Stimulated activated CD8-positive, alpha-beta memory T cell treated with anti-CD3 and anti-CD28 coated beads, Interleukin-15, amount 100 ng/mL, for 4 hours (primary cell): ENCODE results near the gene C2orf42.
"Not testable (repeated sequence)": the region's sequence is repeated elsewhere in the genome, so short reads cannot be mapped to it uniquely, and the experiment has no call there.

Experiments used
- DNase-seq, 2 donors: peaks; one replicate each; pipeline ENCODE4 v3.0.0-alpha.2; 2020; ENCODE audit warnings: low read depth in 2 of 2

The C2orf42 gene

DNA sequence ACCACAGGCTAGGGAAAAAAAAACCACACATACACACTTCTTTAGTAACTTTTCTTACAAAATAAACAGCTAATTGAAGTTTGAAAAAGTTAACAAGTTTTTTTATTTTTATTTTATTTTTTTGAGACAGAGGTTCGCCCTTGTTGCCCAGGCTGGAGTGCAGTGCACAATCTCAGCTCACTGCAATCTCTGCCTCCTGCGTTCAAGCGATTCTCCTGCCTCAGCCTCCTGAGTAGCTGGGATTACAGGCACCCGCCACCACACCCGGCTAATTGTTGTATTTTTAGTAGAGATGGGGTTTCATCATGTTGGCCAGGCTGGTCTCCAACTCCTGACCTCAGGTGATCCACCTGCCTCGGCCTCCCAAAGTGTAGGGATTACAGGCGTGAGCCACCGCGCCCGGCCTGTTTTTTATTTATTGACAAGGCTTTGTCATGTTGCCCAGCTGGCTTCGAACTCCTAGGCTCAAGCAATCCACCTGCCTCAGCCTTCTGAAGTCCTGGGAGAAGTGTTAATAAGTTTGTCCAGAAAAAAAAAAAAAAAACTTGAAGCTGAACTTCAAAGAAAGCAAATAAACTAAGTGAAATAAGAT lies 21.1 kb downstream of the C2orf42 start:
- not testable (repeated sequence) for DNase-seq

DNA sequence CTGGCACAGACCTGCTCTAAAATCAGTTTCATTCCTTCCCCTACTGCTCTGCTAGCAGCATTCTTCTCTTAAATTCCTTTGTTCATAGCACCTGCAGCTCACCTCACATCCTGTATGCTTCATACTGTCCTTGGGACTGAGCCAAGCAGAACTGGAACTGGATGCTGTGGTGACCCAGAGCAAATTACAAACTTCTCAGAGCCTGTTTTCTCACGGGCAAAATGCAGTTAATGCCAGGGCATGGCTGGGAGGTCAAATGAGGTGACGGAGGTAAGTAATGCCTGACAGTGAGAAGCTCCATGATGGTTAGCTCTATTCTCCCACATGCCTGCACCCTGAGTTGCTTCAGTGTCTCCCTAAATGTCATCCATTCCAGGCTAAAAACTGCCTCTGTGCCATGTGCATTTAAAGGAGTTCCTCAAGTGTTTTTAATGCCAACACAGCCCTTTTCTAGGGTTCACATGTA lies 29.7 kb downstream of the C2orf42 start:
- no peak for DNase-seq

DNA sequence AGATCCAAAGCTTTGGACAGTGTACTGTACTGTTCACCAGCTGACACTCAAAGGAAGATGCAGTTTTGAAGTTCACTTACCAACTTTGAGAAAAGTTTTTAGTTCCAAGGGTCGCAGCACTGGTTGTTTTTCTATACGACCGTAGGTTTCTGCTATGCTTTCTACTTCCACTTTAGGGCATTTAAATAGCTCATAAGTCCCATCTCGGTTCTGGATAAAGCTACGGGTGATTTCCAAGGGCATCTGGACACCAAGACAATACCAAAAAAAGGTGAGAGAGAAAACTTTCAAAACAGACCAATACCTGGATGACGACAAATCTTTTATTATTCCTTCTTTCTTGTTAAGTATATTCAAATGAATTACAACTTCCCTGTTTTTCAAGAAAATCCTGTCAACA lies 30.3 kb downstream of the C2orf42 start:
- no peak for DNase-seq

DNA sequence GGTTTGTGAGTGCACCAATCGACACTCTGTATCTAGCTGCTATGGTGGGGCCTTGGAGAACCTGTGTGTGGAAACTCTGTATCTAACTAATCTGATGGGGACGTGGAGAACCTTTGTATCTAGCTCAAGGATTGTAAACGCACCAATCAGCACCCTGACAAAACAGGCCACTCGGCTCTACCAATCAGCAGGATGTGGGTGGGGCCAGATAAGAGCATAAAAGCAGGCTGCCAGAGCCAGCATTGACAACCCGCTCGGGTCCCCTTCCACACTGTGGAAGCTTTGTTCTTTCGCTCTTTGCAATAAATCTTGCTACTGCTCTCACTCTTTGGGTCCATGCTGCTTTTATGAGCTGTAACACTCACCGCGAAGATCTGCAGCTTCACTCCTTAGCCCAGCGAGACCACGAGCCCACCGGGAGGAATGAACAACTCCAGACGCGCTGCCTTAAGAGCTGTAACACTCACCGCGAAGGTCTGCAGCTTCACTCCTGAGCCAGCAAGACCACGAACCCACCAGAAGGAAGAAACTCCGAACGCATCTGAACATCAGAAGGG lies 41.6 kb downstream of the C2orf42 start:
- not testable (repeated sequence) for DNase-seq

DNA sequence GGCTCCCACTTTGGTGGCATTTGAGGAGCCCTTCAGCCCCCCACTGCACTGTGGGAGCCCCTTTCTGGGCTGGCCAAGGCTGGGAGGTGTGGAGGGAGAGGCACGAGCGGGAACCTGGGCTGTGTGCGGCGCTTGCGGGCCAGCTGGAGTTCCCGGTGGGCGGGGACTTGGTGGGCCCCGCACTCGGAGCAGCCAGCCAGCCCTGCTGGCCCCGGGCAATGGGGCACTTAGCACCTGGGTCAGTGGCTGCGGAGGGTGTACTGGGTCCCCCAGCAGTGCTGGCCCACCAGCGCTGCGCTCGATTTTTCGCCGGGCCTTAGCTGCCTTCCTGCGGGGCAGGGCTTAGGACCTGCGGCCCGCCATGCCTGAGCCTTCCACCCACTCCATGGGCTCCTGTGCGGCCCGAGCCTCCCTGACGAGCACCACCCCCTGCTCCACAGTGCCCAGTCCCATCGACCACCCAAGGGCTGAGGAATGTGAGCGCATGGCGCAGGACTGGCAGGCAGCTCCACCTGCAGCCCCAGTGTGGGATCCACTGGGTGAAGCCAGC lies 42.5 kb downstream of the C2orf42 start:
- not testable (repeated sequence) for DNase-seq

DNA sequence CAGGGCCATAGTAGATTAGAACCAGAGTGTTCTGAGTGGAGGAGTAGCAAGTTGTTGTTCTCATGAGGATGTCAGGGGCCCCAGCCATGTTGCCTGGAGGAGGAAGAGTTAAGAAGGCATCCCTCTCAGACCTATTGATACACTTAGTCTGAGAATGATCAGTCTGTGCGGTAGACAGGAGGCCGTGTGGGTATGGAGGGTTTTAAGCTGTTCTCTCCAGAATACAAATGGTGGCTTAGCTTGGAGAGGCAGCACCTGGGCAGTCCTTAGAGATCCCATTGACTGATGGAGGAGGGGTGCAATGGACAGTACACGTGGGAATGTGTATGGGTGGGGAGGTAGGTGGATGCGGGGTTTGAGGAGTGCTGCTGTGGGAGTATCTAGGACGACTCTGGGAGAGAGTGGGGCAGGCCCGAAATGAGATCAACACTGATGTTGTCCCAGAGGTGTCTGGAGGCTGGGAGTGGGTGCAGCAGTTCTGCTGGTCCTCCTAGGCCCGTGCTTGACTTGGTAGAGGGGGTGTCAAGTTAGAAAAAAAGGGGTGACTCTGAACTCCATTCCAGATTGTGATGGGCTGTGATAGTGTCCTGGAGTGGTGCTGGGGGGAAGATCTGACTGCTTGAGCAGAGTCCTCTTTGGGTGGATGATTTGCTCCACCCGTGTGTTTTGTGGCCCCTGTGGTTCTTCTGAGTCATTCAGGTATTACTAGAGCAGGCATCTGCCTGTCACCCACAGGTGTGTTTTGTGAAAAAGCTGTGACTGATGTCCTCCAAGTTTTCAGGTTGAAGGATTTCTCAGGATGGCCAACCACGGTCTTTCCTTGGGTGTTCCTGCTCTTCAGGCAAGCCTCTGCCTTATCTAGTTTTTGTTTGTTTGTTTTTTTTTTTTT lies 44.7 kb downstream of the C2orf42 start:
- no peak for DNase-seq

DNA sequence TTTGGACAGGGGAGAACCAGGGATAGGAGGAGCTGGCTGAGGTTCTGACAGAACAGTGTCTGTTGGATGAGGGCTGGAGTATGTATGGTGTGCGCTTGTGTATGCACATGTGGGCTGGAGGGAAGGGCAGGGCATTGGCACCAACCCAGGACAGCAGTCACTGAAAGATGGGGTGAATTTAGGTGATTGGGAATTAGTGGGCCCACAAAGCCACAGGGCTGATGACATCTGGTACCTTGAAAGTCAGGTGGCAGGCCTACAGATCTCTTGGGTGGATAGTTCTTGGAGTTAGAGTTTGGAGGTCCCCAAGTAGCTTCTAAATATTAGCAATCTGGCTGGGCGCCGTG lies 45.7 kb downstream of the C2orf42 start:
- no peak for DNase-seq

DNA sequence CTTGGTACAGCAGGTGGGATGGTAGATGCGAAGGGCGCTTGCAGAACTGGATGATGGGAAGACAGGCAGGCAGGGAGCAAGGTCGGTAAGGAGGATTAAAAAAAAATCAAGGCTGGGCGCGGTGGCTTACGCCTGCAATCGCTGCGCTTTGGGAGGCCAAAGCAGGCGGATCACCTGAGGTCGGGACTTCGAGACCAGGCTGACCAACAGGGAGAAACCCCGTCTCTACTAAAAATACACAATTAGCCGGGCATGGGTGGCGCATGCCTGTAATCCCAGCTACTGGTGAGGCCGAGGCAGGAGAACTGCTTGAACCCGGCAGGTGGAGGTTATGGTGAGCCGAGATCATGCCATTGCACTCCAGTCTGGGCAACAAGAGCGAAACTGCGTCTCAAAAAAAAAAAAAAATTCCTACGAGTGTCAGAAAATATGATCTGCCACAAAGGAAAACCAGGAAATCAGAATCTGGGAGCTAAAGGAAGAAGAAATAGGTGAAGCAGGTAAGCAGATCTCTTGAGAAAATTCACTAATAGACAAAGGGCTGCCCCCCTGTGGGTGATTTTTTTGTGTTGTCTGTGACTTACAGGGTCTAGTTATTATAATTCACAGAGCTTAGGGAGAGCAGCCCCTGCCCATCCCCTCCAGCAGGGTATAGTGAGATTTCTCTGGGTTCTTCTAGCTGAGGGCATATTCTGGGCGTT lies 46.2 kb downstream of the C2orf42 start:
- DNase-seq, result no peak

DNA sequence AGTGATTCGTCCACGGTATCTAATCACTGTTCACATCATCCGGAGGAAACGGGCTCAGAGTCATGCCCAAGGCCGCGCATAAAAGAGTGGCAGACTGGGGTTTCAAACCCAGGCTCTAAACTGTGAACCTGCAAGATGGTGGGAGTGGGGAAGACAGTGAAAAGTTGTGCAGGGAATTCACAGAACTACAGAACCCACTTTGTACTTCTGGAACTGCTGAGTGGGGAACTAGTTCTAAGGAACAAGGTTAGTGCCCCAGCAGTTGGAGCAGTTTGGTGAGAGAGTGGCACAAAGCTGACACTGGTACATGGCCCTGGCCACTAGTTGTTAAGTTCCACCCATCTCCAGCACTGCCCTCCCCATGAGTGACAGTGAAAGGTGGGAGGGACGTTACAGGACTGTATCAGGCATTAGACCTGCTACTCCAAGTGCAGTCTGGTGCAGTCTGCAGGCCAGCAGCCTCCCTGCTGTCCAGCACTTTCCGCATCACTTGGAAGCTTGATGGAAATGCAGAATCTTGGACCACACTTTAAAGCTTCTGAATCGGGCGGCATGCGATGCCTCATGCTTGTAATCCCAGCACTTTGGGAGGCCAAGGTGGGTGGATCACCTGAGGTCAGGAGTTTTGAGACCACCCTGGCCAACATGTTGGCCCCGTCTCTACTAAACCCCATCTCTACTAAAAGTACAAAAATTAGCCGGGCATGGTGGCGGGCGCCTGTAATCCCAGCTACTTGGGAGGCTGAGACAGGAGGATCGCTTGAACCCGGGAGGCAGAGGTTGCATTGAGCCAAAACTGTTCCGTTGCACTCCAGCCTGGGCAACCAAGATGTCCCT lies 47.3 kb downstream of the C2orf42 start:
- no peak for DNase-seq

DNA sequence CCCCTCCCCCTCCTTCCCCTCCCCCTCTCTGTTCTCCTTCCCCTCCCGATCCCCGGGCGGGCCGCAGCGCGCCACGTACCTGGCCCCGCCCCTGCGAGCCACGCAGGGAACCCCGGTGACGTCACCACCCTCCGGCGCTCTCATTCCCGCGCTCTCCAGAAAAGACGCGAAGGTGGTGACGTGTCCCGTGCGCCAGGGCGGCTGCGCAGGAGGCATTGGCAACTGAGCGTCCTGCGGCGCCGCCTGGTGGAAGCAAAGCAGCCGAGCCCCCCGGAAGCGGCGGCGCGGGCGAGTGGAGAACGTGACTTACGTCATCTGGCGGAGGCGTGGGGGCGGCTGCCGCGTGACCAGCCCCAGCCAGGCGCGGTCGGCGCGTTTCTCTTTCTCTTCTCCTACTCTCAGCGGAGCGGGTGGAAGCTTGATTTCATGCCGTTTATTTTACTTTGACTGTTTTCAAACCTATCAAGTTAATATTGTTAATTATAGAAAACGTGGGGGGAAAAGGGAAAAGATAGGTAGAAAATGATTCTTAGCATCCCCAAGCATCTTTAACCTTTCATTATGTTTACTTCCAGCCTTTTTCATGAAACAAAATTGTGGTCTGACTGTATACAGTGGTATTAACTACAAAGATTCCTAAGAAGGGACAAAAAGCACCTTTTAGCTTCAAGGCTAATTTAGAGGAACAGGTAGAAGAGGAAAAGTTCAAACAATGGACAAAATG lies 48.1 kb downstream of the C2orf42 start:
- DNase-seq, result peak; percentile 98 to 100

DNA sequence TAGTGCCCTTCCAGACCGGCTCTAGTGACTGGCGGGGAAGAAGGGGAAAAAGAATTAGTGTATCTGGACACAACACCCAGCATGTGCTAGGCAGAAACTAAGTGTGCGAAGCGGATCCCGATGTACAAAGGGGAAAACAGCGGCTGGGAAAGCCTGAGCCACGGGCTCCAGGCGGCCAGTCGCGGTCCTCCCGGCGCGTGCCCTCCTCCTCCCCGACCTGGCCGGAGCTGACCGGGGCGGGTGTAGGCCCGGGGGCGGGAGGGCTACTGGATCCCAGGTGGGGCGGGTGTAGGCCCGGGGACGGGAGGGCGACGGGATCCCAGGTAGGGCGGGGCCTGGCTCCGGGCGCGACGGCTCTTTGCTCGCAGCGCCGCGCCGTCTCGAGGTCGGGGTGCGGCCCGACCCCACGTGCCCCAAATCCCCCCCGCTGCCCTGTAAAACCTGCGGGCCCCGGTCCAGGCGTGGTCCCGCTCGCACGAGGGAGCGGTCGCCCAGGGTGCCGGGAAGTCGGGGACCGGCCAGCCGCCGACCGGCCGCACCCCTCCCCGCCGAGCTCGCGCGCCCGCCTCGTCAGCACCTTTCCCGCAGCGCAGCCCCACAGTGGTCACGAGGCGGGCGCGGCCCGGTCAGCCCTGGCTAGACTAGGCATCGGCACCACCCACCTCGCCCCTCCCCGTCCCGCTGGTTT lies 48.8 kb downstream of the C2orf42 start:
- no peak for DNase-seq

DNA sequence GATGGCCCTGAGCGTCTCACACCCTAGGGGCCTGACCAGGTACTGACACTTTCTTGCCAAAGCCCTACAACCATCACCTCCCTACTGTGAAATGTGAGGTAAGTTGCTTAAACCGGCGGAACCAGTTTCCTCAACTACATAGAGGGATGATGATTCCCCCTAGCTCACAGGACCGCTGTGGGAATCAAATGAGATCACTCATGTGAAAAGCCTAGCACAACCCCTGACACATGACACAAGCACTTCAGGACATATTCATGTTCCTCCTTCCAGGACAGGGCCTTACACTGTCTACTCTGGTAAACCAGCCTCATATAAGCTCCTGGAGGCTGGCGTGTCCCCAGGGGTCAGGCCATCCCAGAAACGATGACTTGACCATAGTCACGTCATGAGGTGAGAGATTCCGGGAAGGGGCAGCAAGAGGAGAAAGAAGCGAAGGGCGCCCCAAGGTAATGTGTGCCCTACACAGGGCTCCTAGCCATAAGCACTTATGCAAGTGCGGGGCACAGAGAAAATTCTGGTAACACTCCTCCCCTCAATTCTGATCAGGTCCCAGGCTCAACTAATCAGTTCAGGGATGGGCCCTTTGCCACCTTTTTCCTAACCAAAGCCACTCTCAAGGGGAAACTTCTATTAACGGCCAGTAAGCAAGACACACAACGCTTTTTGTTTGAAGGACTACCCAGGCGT lies 49.5 kb downstream of the C2orf42 start:
- DNase-seq, result no peak

DNA sequence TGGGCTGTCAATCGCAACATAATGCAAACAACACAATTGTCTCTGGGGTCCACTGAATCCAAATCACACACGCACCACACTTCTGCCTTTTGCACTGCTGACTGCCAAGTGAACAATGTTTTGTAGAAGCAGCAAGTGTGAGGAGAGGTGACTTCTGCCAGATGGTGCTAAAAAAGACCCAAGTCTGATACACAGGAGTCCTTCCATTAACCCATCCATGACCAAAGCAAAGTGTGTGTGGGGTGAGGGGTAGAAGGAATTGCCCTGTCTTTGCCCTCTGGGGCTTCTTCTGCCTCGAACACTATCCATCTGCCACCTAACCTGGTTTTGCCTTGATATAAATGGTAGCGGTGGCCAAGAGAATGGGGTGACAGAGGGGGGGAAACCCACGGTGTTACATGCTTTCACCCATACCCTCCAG lies 50.0 kb downstream of the C2orf42 start:
- no peak for DNase-seq

DNA sequence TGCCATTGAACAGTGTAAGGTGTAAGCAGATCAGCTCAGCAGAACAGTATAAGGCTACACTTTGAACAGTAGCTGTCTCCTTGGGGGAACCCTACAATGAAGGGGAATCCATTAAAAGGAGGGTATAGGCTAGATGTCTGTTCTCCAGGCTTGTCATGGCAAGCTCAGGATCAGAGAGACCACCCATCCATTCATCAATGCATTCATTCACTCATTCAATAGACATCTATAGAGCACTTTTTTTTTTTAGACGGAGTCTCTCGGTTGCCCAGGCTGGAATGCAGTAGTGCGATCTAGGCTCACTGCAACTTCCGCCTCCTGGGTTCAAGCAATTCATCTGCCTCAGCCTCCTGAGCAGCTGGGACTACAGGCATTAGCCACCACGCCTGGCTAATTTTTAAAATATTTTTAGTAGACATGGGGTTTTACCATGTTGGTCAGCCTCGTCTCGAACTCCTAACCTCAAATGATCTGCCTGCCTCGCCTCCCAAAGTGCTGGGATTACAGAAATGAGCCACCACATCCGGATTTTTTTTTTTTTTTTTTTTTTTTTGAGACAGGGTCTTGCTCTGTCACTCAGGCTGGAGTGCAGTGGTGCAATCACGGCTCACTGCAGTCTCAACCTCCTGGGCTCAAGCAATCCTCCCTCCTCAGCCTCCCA lies 56.4 kb downstream of the C2orf42 start:
- DNase-seq, result not testable (repeated sequence)

DNA sequence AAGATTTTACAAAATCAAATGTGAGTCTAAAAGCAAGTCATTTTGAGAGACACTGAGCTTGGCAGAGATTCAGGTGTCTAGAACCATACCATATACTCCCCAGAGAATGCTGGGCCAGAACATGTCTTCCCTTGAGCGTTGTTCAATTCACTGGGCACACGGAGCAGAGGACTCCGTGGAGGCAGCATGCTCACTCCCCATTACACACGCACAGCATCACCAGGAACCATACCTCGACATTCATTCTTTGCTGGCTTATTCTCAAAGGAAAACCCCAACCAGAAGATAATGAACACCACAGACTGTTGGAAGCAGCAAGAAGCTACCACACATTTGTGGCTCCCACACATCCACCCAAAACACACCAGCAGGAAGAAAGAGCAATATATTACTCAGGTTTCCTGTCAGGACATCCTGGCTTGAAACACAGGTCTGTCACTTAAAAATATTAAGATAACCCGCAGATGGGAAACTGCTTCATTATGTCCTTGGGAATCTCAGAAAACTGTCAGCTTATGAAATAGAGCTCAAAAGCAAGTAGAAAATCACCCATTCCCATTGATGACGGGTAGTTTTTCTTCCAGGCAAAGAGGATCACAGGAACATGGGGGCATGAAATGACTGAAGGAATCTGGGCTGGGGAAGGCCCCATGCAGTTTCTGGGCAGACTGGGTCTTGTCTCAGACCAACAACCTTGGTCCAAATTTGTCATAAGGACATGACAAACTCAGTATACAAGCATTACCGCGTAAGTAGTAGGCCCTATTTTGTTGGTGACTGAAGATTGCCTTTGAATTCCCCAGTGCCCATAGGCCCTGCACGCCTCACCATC lies 57.1 kb downstream of the C2orf42 start:
- no peak for DNase-seq

DNA sequence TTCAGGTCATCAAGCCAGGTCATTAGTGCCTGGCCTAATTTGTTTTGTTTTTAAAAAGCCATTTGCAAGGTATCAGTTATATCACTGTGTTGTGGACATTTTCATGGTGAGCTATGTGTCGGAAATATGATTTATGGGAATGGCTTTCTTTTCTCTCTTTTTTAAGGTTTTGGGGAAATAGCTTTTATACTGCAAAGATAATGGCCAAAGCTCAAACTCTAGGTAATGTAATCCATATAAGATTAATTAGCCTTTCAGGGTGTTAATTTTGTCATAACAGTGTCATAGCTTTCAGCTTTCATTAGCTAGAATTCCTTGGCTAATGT lies 57.7 kb downstream of the C2orf42 start:
- no peak for DNase-seq

DNA sequence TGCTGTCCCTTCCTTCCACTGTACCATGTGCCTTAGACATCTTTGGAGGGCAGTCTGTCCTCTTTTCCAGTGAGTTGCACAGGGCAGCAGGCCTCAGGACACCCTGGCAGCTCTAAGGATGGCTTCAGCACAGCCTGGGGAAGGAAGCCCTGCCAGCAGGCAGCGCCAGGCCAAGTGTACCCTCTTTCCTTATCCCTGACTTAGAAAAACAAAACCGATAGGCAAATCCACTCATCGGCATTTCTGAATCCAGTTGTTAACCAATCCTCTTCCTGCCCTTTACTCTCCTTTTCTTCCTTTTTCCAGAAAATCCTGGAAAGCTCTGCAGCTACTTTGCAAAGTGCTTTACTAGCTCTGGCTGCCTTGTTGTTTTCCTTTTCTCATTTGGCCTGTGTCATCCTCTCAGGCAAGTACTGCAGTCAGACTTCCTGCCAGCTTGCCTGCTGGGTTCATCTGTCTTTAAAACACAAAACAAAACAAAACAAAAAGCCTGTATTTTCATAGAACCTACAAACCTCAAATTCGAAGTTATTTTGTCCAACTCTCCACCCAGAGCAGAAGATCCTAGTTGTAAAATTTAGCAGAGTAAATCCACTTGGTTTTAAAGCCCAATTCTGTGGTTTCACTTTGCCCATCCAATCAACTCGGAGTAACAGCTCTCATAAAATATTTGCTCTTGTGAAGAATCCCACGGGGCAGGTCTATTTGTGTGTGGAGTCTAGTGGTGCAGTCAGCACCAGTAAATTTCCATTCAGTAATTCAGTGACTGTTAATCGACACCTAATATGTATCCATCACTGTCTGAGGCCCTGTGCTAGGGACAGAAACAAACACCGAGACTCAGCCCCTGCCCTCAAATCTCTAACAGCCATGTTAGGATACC lies 58.3 kb downstream of the C2orf42 start:
- DNase-seq, result no peak
